ENCODE results near the gene MUC21. TPM values are rescaled to one million over a fixed set of nuclear protein-coding genes. Genes with fewer than 3 reads are reported as not detected.

Gene MUC21
- total and polyA plus RNA-seq, 5 donors from 2014 or later: not detected

DNA sequence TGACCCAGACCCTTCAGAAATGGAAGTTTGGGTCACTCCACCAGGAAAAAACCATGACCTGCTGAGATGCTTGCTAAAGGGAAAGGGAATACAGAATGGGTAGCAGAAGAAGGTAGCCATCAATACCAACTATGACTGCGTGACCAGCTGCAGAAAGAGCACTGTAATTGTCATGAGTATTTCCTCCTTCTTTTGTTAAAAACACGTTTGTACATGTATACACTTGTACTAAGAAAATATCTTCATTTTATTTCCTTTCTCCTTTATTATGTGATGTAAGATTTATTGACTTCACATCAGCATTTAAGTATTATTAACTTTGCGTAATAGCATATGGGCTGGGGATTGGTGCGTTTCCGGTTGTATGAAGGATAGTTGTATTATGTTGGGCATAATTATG, 12.6 kb upstream of the MUC21 start:
- Mint-ChIP-seq H3K36me3 (no peaks in the 10 kb centered on the region), H3K27ac (no peak overlapping the region), H3K4me3 (no peak overlapping the region), H3K9me3 (peaks cover 0 to 1% (median 0%) of the 10 kb centered on the region in 7 donors), H3K4me1 (peaks cover 0 to 5% (median 1%) of the 10 kb centered on the region in 4 donors), H3K27me3 (peaks cover 34% of the 10 kb centered on the region)
- no peak overlapping the region for H3K27ac ChIP-seq (ENCODE audit: insufficient read depth, low read length, poor library complexity, severe bottlenecking)
- H3K4me1 ChIP-seq (ENCODE audit: control insufficient read depth, insufficient read depth, low read length, poor library complexity, severe bottlenecking): no peaks in the 10 kb centered on the region
- no peaks in the 10 kb centered on the region for H3K9me3 ChIP-seq (ENCODE audit: control insufficient read depth in 2 of 2, low read length in 2 of 2)
- no peak for ATAC-seq (ENCODE audit: low read depth in 2 of 2)
- peaks cover 3% of the 10 kb centered on the region for H3K27me3 ChIP-seq (ENCODE audit: control insufficient read depth, insufficient read depth, low read length)
- H3K4me3 ChIP-seq (ENCODE audit: low read depth, low read length): no peak overlapping the region
- DNase-seq: no peak
- H3K36me3 ChIP-seq (ENCODE audit: control insufficient read depth, insufficient read depth, low read length): no peaks in the 10 kb centered on the region

DNA sequence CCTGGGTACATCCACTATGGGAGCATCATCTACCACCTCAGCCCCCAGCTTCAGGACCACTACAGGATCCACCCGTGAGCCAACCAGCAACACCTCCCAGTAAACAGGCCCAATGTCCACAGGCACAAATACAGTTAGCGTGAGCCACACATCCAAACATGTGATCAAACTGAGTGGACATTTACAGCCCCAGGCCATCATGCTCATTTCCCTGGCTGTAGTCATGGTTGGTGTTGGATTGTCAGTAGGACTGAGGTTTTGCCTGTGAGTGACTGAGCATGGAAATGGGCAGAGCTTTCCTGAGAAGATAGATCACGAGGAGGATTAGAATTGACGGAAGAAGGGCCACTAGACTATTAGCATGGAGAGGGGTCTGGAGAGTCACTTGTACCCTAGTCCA, 10.7 kb upstream of the MUC21 start:
- no peaks in the 10 kb centered on the region for H3K4me1 ChIP-seq (ENCODE audit: control insufficient read depth, insufficient read depth, low read length, poor library complexity, severe bottlenecking)
- no peak overlapping the region for H3K4me3 Mint-ChIP-seq
- H3K27me3 Mint-ChIP-seq: peaks cover 32% of the 10 kb centered on the region
- H3K9me3 ChIP-seq (ENCODE audit: control insufficient read depth in 2 of 2, low read length in 2 of 2): no peaks in the 10 kb centered on the region
- ATAC-seq (ENCODE audit: low read depth in 2 of 2) (no peak), DNase-seq (no peak)
- H3K36me3 Mint-ChIP-seq: no peaks in the 10 kb centered on the region
- peaks cover 0 to 1% (median 0%) of the 10 kb centered on the region in 7 donors for H3K9me3 Mint-ChIP-seq
- no peak overlapping the region for H3K4me3 ChIP-seq (ENCODE audit: low read depth, low read length)
- no peak overlapping the region for H3K27ac ChIP-seq (ENCODE audit: insufficient read depth, low read length, poor library complexity, severe bottlenecking)
- H3K27ac Mint-ChIP-seq: peak overlapping the region in 1 of 3 donors; percentile 29
- H3K27me3 ChIP-seq (ENCODE audit: control insufficient read depth, insufficient read depth, low read length): peaks cover 3% of the 10 kb centered on the region
- no peaks in the 10 kb centered on the region for H3K36me3 ChIP-seq (ENCODE audit: control insufficient read depth, insufficient read depth, low read length)
- peaks cover 0 to 2% (median 0%) of the 10 kb centered on the region in 4 donors for H3K4me1 Mint-ChIP-seq

DNA sequence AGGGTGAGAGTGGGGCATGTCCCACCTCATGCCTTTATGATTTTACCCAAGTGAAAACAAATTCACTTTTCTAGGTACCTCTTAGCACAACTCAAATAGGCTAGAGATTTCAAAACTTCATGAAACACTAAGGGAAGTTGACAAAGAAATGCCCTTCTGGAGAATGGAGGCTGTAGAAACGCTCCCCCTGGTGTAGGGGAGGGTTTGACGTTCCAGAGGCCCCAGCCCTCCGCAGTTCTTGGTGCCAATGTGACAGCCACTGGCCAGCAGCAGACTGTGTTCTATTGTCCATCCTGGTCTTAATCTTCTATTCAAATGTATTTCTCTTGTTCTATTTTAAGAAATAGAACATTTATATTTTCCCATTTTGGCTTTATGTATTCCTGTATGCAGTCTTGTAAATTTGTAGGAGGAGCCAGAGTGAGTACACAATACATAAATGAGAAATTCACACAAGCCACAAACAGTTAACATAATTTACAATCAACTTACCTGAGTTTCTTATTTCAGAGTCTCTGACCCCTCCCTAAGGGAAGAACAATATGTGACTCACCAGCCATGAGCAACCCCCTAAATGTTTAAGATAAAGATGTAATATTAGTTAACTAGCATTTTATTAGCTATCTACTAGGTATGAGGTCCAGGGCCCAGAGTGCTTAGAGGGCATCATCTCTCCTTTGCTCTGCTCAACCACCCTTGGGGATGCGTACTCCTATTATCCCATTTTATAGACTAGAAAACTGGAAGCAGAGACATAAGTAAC, 8.8 kb upstream of the MUC21 start:
- peaks cover 0 to 2% (median 0%) of the 10 kb centered on the region in 7 donors for H3K9me3 Mint-ChIP-seq
- no peak overlapping the region for H3K4me3 ChIP-seq (ENCODE audit: low read depth, low read length)
- no peaks in the 10 kb centered on the region for H3K36me3 ChIP-seq (ENCODE audit: control insufficient read depth, insufficient read depth, low read length)
- no peak overlapping the region for H3K27ac Mint-ChIP-seq
- H3K27me3 ChIP-seq (ENCODE audit: control insufficient read depth, insufficient read depth, low read length): peaks cover 8% of the 10 kb centered on the region
- no peaks in the 10 kb centered on the region for H3K9me3 ChIP-seq (ENCODE audit: control insufficient read depth in 2 of 2, low read length in 2 of 2)
- no peaks in the 10 kb centered on the region for H3K36me3 Mint-ChIP-seq
- DNase-seq (no peak), ATAC-seq (ENCODE audit: low read depth in 2 of 2) (no peak)
- peaks cover 0 to 2% (median 0%) of the 10 kb centered on the region in 4 donors for H3K4me1 Mint-ChIP-seq
- peaks cover 44% of the 10 kb centered on the region for H3K27me3 Mint-ChIP-seq
- H3K4me1 ChIP-seq (ENCODE audit: control insufficient read depth, insufficient read depth, low read length, poor library complexity, severe bottlenecking): no peaks in the 10 kb centered on the region
- no peak overlapping the region for H3K27ac ChIP-seq (ENCODE audit: insufficient read depth, low read length, poor library complexity, severe bottlenecking)
- H3K4me3 Mint-ChIP-seq: no peak overlapping the region

DNA sequence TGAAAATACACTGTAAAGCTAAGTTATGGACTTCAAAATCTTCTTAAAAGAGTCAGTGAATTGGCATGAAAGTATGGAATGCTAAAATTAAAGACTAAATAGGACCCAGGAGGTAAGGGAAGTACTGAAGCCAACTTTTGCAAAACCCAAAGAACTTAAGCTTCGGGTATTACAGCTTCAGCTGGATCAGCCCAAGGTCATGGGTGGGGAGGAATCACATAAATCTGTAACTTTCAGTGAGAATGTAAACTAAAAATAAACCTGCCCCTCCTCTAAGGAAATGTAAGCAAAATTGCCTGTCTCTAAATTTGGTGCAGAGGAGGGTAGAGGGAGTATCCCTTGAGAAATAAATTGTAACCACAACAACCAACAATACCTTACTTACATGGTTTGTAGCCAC, 4.4 kb upstream of the MUC21 start:
- H3K36me3 Mint-ChIP-seq: no peaks in the 10 kb centered on the region
- H3K36me3 ChIP-seq (ENCODE audit: control insufficient read depth, insufficient read depth, low read length): no peaks in the 10 kb centered on the region
- H3K27me3 Mint-ChIP-seq: peaks cover 39% of the 10 kb centered on the region
- no peak for ATAC-seq (ENCODE audit: low read depth in 2 of 2)
- no peak overlapping the region for H3K4me3 Mint-ChIP-seq
- peak overlapping the region in 1 of 3 donors; percentile 44 for H3K27ac Mint-ChIP-seq
- no peaks in the 10 kb centered on the region for H3K4me1 ChIP-seq (ENCODE audit: control insufficient read depth, insufficient read depth, low read length, poor library complexity, severe bottlenecking)
- H3K9me3 Mint-ChIP-seq: peaks cover 0 to 2% (median 0%) of the 10 kb centered on the region in 7 donors
- no peak overlapping the region for H3K27ac ChIP-seq (ENCODE audit: insufficient read depth, low read length, poor library complexity, severe bottlenecking)
- H3K4me3 ChIP-seq (ENCODE audit: low read depth, low read length): no peak overlapping the region
- DNase-seq: no peak
- H3K9me3 ChIP-seq (ENCODE audit: control insufficient read depth in 2 of 2, low read length in 2 of 2): no peaks in the 10 kb centered on the region
- peaks cover 18% of the 10 kb centered on the region for H3K27me3 ChIP-seq (ENCODE audit: control insufficient read depth, insufficient read depth, low read length)
- H3K4me1 Mint-ChIP-seq: peaks cover 0 to 2% (median 0%) of the 10 kb centered on the region in 4 donors

DNA sequence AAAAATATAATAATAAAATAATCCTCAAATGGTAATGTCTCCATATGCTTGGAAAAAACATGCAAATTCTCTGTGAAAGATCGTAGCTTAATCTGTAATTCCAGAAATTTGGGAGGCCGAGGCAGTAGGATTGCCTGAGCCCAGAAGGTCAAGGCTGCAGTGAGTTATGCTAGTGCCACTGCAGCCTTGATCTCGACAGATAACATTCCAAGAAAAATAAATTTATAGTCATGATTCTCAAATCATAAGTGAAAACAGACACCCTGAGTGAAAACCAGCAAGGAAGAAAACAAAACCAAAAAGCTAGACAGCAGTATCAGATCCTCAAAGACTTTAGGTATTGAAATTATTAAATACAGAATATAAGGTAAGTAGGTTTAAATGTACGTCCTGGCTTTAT, 3.8 kb upstream of the MUC21 start:
- no peak overlapping the region for H3K27ac ChIP-seq (ENCODE audit: insufficient read depth, low read length, poor library complexity, severe bottlenecking)
- no peaks in the 10 kb centered on the region for H3K4me1 ChIP-seq (ENCODE audit: control insufficient read depth, insufficient read depth, low read length, poor library complexity, severe bottlenecking)
- Mint-ChIP-seq H3K36me3 (no peaks in the 10 kb centered on the region), H3K27ac (no peak overlapping the region), H3K9me3 (peaks cover 0 to 2% (median 0%) of the 10 kb centered on the region in 7 donors), H3K4me1 (peaks cover 0 to 2% (median 0%) of the 10 kb centered on the region in 4 donors), H3K4me3 (no peak overlapping the region), H3K27me3 (peaks cover 38% of the 10 kb centered on the region)
- H3K36me3 ChIP-seq (ENCODE audit: control insufficient read depth, insufficient read depth, low read length): no peaks in the 10 kb centered on the region
- peaks cover 18% of the 10 kb centered on the region for H3K27me3 ChIP-seq (ENCODE audit: control insufficient read depth, insufficient read depth, low read length)
- H3K9me3 ChIP-seq (ENCODE audit: control insufficient read depth in 2 of 2, low read length in 2 of 2): no peaks in the 10 kb centered on the region
- ATAC-seq (ENCODE audit: low read depth in 2 of 2): no peak
- H3K4me3 ChIP-seq (ENCODE audit: low read depth, low read length): no peak overlapping the region
- DNase-seq: no peak

DNA sequence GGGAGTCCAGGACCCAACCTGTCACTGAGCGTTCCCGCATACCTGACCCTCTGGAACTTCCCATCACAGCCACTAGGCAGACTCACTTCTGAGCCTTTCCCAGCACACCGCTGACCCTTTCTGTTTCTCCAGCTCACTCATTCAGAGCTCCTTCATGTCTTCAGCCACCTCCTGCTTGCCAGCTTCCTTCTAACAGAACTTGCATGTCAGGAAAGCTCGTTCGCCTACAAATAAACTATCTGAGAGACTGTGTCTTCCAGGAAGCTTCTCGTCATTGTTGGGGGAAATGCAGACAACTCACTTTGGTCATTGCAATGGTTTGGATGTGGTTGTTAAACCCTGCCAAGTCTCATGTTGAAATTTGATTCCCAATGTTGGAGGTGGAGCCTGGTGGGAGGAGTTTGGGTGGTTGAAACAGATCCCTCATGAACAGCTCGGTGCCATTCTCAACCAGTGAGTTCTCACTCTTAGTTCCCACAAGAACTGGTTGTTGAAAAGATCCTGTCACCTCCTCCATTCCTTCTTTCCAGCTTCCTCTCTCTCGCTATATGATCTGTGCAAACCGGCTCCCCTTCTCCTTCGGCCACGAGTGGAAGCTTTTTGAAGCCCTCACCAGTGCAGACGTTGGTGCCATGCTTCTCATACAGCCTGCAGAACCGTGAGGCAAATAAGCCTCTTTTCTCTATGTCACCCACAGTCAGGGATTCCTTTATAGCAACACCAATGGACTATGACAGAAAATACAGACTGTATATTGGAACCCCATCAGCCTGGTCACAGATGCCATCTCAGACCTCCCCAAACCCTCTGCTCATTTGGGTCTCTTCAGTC, 1.4 kb upstream of the MUC21 start:
- Mint-ChIP-seq H3K9me3 (peaks cover 0 to 4% (median 0%) of the 10 kb centered on the region in 7 donors), H3K27ac (peak overlapping the region in 1 of 3 donors; percentile 49), H3K27me3 (peaks cover 34% of the 10 kb centered on the region), H3K4me1 (peaks cover 0 to 2% (median 0%) of the 10 kb centered on the region in 4 donors), H3K4me3 (no peak overlapping the region), H3K36me3 (no peaks in the 10 kb centered on the region)
- no peaks in the 10 kb centered on the region for H3K9me3 ChIP-seq (ENCODE audit: control insufficient read depth in 2 of 2, low read length in 2 of 2)
- H3K27me3 ChIP-seq (ENCODE audit: control insufficient read depth, insufficient read depth, low read length): peaks cover 15% of the 10 kb centered on the region
- H3K4me3 ChIP-seq (ENCODE audit: low read depth, low read length): no peak overlapping the region
- H3K27ac ChIP-seq (ENCODE audit: insufficient read depth, low read length, poor library complexity, severe bottlenecking): no peak overlapping the region
- no peak for DNase-seq
- no peaks in the 10 kb centered on the region for H3K4me1 ChIP-seq (ENCODE audit: control insufficient read depth, insufficient read depth, low read length, poor library complexity, severe bottlenecking)
- H3K36me3 ChIP-seq (ENCODE audit: control insufficient read depth, insufficient read depth, low read length): no peaks in the 10 kb centered on the region
- no peak for ATAC-seq (ENCODE audit: low read depth in 2 of 2)

DNA sequence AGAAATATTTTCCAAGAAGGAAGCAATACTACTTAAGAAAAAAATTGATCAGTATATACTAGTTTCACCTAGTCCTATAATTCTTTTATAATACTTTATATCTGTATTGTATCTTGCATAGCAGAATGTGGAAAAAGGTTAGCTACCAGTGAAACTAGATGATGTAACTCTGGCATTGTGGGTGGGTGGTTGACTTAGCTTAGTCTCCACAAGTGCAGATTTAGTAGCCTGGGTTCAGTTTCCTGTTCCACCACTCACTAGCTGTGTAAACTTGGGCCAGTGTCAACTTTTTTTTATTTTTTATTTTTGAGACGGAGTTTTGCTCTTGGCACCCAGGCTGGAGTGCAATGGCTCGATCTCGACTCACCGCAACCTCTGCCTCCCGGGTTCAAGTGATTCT, 2.0 kb downstream of the MUC21 start:
- ATAC-seq (ENCODE audit: low read depth in 2 of 2) (no peak), DNase-seq (peak in 1 of 3 donors; percentile 24)
- Mint-ChIP-seq H3K9me3 (peaks cover 0 to 2% (median 0%) of the 10 kb centered on the region in 7 donors), H3K27me3 (peaks cover 6% of the 10 kb centered on the region), H3K27ac (no peak overlapping the region), H3K36me3 (no peaks in the 10 kb centered on the region), H3K4me1 (peaks cover 5 to 14% (median 7%) of the 10 kb centered on the region in 4 donors), H3K4me3 (no peak overlapping the region)
- H3K36me3 ChIP-seq (ENCODE audit: control insufficient read depth, insufficient read depth, low read length): no peaks in the 10 kb centered on the region
- H3K4me3 ChIP-seq (ENCODE audit: low read depth, low read length): no peak overlapping the region
- no peak overlapping the region for H3K27ac ChIP-seq (ENCODE audit: insufficient read depth, low read length, poor library complexity, severe bottlenecking)
- H3K4me1 ChIP-seq (ENCODE audit: control insufficient read depth, insufficient read depth, low read length, poor library complexity, severe bottlenecking): peaks cover 3% of the 10 kb centered on the region
- no peaks in the 10 kb centered on the region for H3K9me3 ChIP-seq (ENCODE audit: control insufficient read depth in 2 of 2, low read length in 2 of 2)
- H3K27me3 ChIP-seq (ENCODE audit: control insufficient read depth, insufficient read depth, low read length): peaks cover 10% of the 10 kb centered on the region
